HEK293T (cell line): ENCODE results near the gene RNASE7.
"Not testable (repeated sequence)": the region's sequence is repeated elsewhere in the genome, so short reads cannot be mapped to it uniquely, and the experiment has no call there.

Experiments
- CTCF ChIA-PET: fragments of 350-600 bp; formaldehyde crosslinking; extraction: SDS; loops from one replicate; lab custom pipeline; 2021; ENCODE audit warnings: antibody characterized with exemption, inconsistent platforms; lab: Yijun Ruan, JAX
- POLR2A ChIA-PET: fragments of 350-600 bp; formaldehyde crosslinking; extraction: SDS; loops from one replicate; lab custom pipeline; 2020; ENCODE audit warnings: antibody characterized with exemption, inconsistent platforms; lab: Yijun Ruan, JAX
- DNase-seq: peaks from one replicate; pipeline ENCODE4 v3.0.0; 2012; ENCODE audit warnings: mixed read lengths; ENCODE audit errors: extremely low spot score
- ARNT ChIP-seq: fragments of 450-650 bp; IDR thresholded peaks from 2 replicates; pipeline ENCODE4 v1.6.1; 2017; ENCODE audit warnings: mild to moderate bottlenecking
- BHLHE40 ChIP-seq: fragments of 450-650 bp; IDR thresholded peaks from 2 replicates; pipeline ENCODE4 v1.6.1; 2016; ENCODE audit warnings: mild to moderate bottlenecking, moderate library complexity, borderline replicate concordance
- CTBP1 ChIP-seq: fragments of 450-650 bp; IDR thresholded peaks from 2 replicates; pipeline ENCODE4 v1.6.1; 2016; ENCODE audit warnings: borderline replicate concordance
- ELF4 ChIP-seq: fragments of 450-650 bp; IDR thresholded peaks from 2 replicates; pipeline ENCODE4 v1.6.1; 2017; ENCODE audit warnings: antibody characterized with exemption
- FOXA1 ChIP-seq: fragments of 450-650 bp; IDR thresholded peaks from 2 replicates; pipeline ENCODE4 v1.6.1; 2016; ENCODE audit warnings: mild to moderate bottlenecking
- FOXK2 ChIP-seq: fragments of 450-650 bp; IDR thresholded peaks from 2 replicates; pipeline ENCODE4 v1.6.1; 2016; ENCODE audit warnings: mild to moderate bottlenecking
- FOXM1 ChIP-seq: fragments of 450-650 bp; IDR thresholded peaks from 2 replicates; pipeline ENCODE4 v1.6.1; 2017; ENCODE audit warnings: mild to moderate bottlenecking, borderline replicate concordance
- HDGF ChIP-seq: fragments of 450-650 bp; IDR thresholded peaks from 2 replicates; pipeline ENCODE4 v1.6.1; 2017; ENCODE audit warnings: antibody characterized with exemption, borderline replicate concordance
- L3MBTL2 ChIP-seq: fragments of 450-650 bp; conservative IDR thresholded peaks from 2 replicates; pipeline ENCODE4 v1.6.1; 2016; ENCODE audit warnings: mild to moderate bottlenecking
- LEF1 ChIP-seq: fragments of 450-650 bp; IDR thresholded peaks from 2 replicates; pipeline ENCODE4 v1.6.1; 2017; ENCODE audit warnings: mild to moderate bottlenecking, borderline replicate concordance
- NFRKB ChIP-seq: fragments of 450-650 bp; IDR thresholded peaks from 2 replicates; pipeline ENCODE4 v1.6.1; 2016; ENCODE audit warnings: mild to moderate bottlenecking, moderate library complexity
- PKNOX1 ChIP-seq: fragments of 450-650 bp; IDR thresholded peaks from 2 replicates; pipeline ENCODE4 v1.6.1; 2016
- SP1 ChIP-seq: fragments of 450-650 bp; IDR thresholded peaks from 2 replicates; pipeline ENCODE4 v1.6.1; 2017
- SUZ12 ChIP-seq: fragments of 450-650 bp; IDR thresholded peaks from 2 replicates; pipeline ENCODE4 v1.6.1; 2016; ENCODE audit warnings: mild to moderate bottlenecking
- TARDBP ChIP-seq: fragments of 450-650 bp; IDR thresholded peaks from 2 replicates; pipeline ENCODE4 v1.6.1; 2016
- ZNF384 ChIP-seq: fragments of 450-650 bp; IDR thresholded peaks from 2 replicates; pipeline ENCODE4 v1.6.1; 2016

Gene RNASE7

DNA sequence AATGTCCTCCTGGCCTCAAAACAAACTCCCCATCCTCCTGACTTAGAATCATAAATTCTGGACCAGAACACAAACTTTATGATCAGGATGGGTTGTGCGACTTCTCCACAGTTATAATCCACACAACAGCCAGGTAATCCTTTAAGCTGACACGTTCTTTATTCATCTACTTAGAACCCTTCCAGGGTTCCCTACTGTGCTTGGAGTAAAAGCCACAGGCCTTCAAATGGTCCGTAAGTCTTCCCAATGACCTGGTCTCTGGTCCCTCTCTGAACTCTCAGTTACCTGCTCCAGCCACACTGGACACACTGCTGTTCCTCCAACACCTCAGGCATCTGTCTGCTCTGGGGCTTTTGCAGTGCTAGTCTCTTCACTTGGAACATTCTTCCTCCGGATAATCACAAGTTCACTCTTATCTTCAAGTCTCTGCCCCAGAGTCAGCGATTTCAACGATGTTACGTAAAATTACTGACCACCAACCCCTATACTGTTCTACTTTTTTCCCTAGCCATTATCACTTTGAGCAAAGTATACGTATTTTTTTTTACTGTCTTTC, 1.7 kb upstream of the RNASE7 start:
- POLR2A ChIA-PET = interaction anchor here (0.8 to 1.9 kb wide), 3 partner anchors 26 to 44 kb away, joined by 3 to 18 read pairs (median 4); no protein-coding TSS in a partner anchor
- TF ChIP-seq TARDBP = no peak
- TF ChIP-seq ZNF384 = no peak
- TF ChIP-seq HDGF = no peak
- TF ChIP-seq BHLHE40 = no peak
- TF ChIP-seq FOXM1 = no peak
- TF ChIP-seq ELF4 = no peak
- no peak for TF ChIP-seq NFRKB
- CTCF ChIA-PET = interaction anchor here (0.6 to 3.5 kb wide), 16 partner anchors 17 to 618 kb away, joined by 3 to 98 read pairs (median 5); no protein-coding TSS in a partner anchor
- no peak for DNase-seq

- not testable (repeated sequence) for DNase-seq
- ChIA-PET CTCF (interaction anchor here (0.6 to 3.5 kb wide), 9 partner anchors 21 to 217 kb away, joined by 3 to 98 read pairs (median 6); no protein-coding TSS in a partner anchor), POLR2A (interaction anchor here (1.4 to 1.9 kb wide), 2 partner anchors 26 kb away, joined by 3 to 18 read pairs; no protein-coding TSS in a partner anchor)
Observed at GRCh38 chr14:21040941-21041340, 1.2 kb upstream of the RNASE7 start.

- TF ChIP-seq BHLHE40 (no peak), ELF4 (no peak), CTBP1 (no peak), PKNOX1 (no peak), ARNT (no peak), L3MBTL2 (no peak), FOXM1 (no peak), HDGF (no peak), TARDBP (no peak)
- POLR2A ChIA-PET = interaction anchor here (1.4 kb wide), 1 partner anchor 62 kb away, joined by 3 read pairs; no protein-coding TSS in a partner anchor
- CTCF ChIA-PET = interaction anchor here (0.7 to 1.8 kb wide), 3 partner anchors 24 to 44 kb away, joined by 3 to 17 read pairs (median 3); no protein-coding TSS in a partner anchor
- no peak for DNase-seq
Observed at GRCh38 chr14:21042918-21043317, 756 bp downstream of the RNASE7 start.

GRCh38 chr14:21043387-21043973, 1.3 kb downstream of the RNASE7 start:
- CTCF ChIA-PET = interaction anchor here (0.6 to 1.8 kb wide), 6 partner anchors 15 to 43 kb away, joined by 3 to 17 read pairs (median 3); no protein-coding TSS in a partner anchor
- TF ChIP-seq FOXM1 (no peak), PKNOX1 (no peak), FOXA1 (no peak), ARNT (no peak), SP1 (no peak), FOXK2 (no peak), BHLHE40 (no peak), L3MBTL2 (no peak), ZNF384 (no peak)
- POLR2A ChIA-PET = interaction anchor here (0.9 to 1.4 kb wide), 2 partner anchors 28 to 61 kb away, joined by 3 read pairs; no protein-coding TSS in a partner anchor
- no peak for DNase-seq

DNA sequence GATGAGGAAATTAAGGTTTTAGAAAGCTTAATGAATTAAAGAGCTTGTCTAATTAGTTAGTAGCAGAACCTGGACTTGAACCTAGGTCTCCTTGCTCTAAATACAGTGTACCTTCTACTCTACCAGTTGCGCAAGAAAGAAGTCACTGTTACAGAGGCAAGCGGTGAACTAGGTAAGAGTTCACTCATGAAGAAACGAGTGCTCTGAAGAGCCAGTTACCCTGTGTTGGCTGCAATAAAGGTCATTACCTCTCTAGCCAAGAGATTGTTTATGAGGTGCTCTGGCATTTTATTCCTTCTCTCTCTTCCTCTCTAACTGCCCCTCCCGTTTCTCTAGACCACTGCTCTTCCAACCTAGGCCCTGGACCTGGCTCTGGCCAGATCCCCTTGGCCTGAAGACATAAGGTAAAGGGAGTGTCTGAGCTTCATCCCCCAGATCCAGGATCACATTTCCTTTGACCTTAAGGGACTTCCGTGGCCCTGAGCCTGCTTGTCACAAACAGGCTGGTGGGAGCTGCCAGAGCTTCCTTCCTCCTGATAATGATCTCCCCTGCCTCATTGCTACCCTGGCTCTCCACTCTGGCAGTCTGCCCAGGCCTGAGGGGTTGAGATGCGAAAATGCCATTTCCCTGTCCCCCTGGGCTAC, 1.9 kb downstream of the RNASE7 start:
- no peak for TF ChIP-seq BHLHE40
- no peak for TF ChIP-seq L3MBTL2
- no peak for TF ChIP-seq FOXK2
- no peak for TF ChIP-seq LEF1
- TF ChIP-seq FOXM1 = no peak
- ChIA-PET CTCF (interaction anchor here (0.6 to 1.8 kb wide), 6 partner anchors 14 to 60 kb away, joined by 3 to 17 read pairs (median 4); no protein-coding TSS in a partner anchor), POLR2A (interaction anchor here (0.9 to 1.4 kb wide), 2 partner anchors 28 to 61 kb away, joined by 3 read pairs; no protein-coding TSS in a partner anchor)
- DNase-seq = no peak

DNA sequence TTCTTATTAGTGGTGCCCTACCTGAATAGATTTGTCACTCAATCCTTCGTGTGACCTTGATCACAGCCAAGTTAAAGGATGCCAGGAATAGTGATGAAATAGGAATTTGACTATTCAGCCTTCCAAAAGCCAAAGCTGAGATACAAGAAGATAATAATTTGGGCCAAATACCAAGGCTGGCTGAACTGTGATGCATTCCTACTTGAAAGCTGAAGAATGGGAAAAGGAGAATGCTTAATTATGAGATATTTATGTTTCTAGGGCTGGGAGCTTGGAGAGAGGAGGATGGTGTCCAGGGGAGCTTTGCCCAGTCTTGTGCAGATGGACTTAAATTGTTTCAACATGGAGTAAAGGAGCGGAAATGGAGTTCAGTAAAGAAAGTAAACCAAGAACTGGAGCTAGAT, 5.2 kb downstream of the RNASE7 start:
- no peak for DNase-seq
- TF ChIP-seq NFRKB = no peak
- TF ChIP-seq ELF4 = no peak
- no peak for TF ChIP-seq LEF1
- no peak for TF ChIP-seq FOXK2
- no peak for TF ChIP-seq ZNF384
- no peak for TF ChIP-seq BHLHE40
- TF ChIP-seq CTBP1 = no peak
- TF ChIP-seq TARDBP = no peak
- no peak for TF ChIP-seq FOXA1
- TF ChIP-seq FOXM1 = no peak
- CTCF ChIA-PET = interaction anchor here (1.1 to 3.0 kb wide), 3 partner anchors 23 to 77 kb away, joined by 3 to 14 read pairs (median 3); partner anchors contain the start of gene ARHGEF40
- POLR2A ChIA-PET = interaction anchor here (0.6 kb wide), 1 partner anchor 11 kb away, joined by 3 read pairs; no protein-coding TSS in a partner anchor

DNA sequence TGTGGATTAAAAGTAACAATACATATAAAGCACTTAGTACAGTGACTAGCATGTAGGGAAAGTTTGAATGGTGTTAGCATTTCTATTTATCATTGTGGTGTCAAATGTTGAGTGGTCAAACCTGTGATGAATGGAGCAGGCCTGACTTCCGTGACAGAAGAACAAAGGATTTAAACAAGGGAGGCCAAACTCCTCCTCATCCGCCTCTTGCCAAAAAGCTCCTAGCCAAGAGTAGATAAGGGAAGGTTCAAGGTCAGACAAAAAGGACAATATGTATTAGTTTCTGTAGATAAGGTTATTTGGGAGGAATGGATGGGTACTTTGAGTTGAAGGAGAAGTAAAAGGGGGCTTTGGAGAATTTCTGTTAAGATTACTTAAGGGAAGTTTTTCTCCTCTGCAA, 6.5 kb downstream of the RNASE7 start:
- POLR2A ChIA-PET = no interaction called here
- DNase-seq = no peak
- TF ChIP-seq FOXK2 = no peak
- TF ChIP-seq NFRKB = no peak
- no peak for TF ChIP-seq PKNOX1
- TF ChIP-seq HDGF = no peak
- no peak for TF ChIP-seq FOXM1
- no peak for TF ChIP-seq L3MBTL2
- TF ChIP-seq TARDBP = no peak
- TF ChIP-seq SUZ12 = no peak
- TF ChIP-seq FOXA1 = no peak
- no peak for TF ChIP-seq ARNT
- no peak for TF ChIP-seq ELF4
- no peak for TF ChIP-seq BHLHE40
- TF ChIP-seq ZNF384 = no peak
- TF ChIP-seq SP1 = no peak
- TF ChIP-seq CTBP1 = no peak
- TF ChIP-seq LEF1 = no peak
- CTCF ChIA-PET = interaction anchor here (3.0 kb wide), 1 partner anchor 34 kb away, joined by 14 read pairs; no protein-coding TSS in a partner anchor
